ENCODE results near the gene SGCA. TPM values are rescaled to one million over a fixed set of nuclear protein-coding genes. Genes with fewer than 3 reads are reported as not detected.
A peak's percentile ranks its signal among the peaks of the same experiment; 100 is the strongest.

Gene SGCA
- total RNA-seq, 1 experiment from 2014 or later = not detected

DNA sequence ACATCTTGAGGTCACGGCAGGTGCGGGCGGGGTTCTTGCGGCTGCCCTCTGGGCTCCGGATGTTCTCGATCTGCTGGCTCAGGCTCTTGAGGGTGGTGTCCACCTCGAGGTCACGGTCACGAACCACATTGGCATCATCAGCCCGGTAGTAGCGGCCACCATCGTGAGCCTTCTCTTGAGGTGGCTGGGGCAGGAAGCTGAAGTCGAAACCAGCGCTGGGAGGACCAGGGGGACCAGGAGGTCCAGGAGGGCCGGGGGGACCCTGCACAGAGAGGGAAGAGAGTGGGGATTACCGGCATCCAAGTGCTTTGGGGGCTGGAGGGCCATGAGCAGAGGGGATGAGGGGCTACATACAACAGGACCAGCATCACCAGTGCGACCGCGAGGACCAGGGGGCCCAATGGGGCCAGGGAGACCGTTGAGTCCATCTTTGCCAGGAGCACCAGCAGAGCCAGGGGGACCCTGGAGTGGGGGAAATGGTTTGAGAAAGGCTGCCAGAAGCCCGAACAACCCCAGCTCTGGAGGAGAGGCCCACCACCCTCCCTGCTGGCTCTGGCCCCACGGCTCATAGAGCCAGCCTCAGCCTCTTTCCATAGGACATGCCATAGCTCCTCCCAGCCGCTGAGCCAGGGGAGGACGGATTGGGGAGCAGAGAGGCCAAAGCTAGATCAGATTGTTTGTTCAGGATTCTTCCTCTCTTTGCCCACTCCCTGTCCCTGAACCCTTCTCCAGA, 21.0 kb downstream of the SGCA start:
- Histone ChIP-seq H3K9me2 (replicated peaks; ENCODE audit: low read length) (no peaks in the 10 kb centered on the region), H3F3A (ENCODE audit: low read length, unreplicated experiment) (no peaks in the 10 kb centered on the region), H3K79me2 (ENCODE audit: low read length) (no peaks in the 10 kb centered on the region), H3K27ac (ENCODE audit: low read length) (no peak overlapping the region), H3K4me2 (ENCODE audit: low read length) (no peak overlapping the region), H2AFZ (ENCODE audit: low read length) (no peak overlapping the region), H4K20me1 (ENCODE audit: low read length) (no peaks in the 10 kb centered on the region), H3K9ac (ENCODE audit: low read length) (no peak overlapping the region), H3K4me3 (ENCODE audit: low read length) (no peak overlapping the region), H3K9me3 (ENCODE audit: low read length) (no peaks in the 10 kb centered on the region), H3K4me1 (ENCODE audit: insufficient read depth, low read length) (no peaks in the 10 kb centered on the region), H3K27me3 (ENCODE audit: low read length) (no peaks in the 10 kb centered on the region), H3K36me3 (ENCODE audit: low read depth, low read length) (peaks cover 15% of the 10 kb centered on the region; the same call in 1 of the 2 replicates)
- ATAC-seq (no peak), DNase-seq (no peak)
- BruUV-seq (replicated peaks) = TSS peak; percentile 24
- CTCF ChIA-PET = no interaction called here
- intact Hi-C loops (cut with micrococcal nuclease) = no loop called here
- TF ChIP-seq, protein P1, sequence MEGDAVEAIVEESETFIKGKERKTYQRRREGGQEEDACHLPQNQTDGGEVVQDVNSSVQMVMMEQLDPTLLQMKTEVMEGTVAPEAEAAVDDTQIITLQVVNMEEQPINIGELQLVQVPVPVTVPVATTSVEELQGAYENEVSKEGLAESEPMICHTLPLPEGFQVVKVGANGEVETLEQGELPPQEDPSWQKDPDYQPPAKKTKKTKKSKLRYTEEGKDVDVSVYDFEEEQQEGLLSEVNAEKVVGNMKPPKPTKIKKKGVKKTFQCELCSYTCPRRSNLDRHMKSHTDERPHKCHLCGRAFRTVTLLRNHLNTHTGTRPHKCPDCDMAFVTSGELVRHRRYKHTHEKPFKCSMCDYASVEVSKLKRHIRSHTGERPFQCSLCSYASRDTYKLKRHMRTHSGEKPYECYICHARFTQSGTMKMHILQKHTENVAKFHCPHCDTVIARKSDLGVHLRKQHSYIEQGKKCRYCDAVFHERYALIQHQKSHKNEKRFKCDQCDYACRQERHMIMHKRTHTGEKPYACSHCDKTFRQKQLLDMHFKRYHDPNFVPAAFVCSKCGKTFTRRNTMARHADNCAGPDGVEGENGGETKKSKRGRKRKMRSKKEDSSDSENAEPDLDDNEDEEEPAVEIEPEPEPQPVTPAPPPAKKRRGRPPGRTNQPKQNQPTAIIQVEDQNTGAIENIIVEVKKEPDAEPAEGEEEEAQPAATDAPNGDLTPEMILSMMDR (conservative IDR thresholded peaks at IDR 0.05; ENCODE audit: low read depth, low read length) = no peak
- TF ChIP-seq EZH2 (IDR thresholded peaks at IDR 0.05; ENCODE audit: low read length, unreplicated experiment) (no peak), EZH2phosphoT487 (IDR thresholded peaks at IDR 0.05; ENCODE audit: borderline replicate concordance, low read length) (no peak)
- POLR2A ChIA-PET (ENCODE audit: unreplicated experiment) = no interaction called here

DNA sequence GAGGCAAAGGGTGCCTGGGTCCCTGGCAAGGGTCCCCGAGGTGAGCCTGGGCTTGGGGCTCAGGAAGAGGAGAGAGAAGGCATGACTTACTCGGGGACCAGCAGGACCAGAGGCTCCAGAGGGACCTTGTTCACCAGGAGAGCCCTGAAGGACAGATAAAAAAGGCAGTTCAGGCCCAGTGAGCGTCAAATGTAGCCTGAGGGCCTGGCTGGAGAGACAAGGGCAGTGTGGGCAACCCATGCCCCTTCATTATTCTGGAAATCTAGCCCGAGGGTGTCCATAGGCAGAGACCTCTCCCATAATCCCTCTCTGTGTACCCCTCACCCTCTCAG, 21.6 kb downstream of the SGCA start:
- Histone ChIP-seq H3K9ac (ENCODE audit: low read length) (no peak overlapping the region), H3K4me2 (ENCODE audit: low read length) (no peak overlapping the region), H4K20me1 (ENCODE audit: low read length) (no peaks in the 10 kb centered on the region), H3K27ac (ENCODE audit: low read length) (no peak overlapping the region), H3K9me3 (ENCODE audit: low read length) (no peaks in the 10 kb centered on the region), H3K9me2 (replicated peaks; ENCODE audit: low read length) (no peaks in the 10 kb centered on the region), H3K36me3 (ENCODE audit: low read depth, low read length) (peaks cover 15% of the 10 kb centered on the region; the same call in 1 of the 2 replicates), H3F3A (ENCODE audit: low read length, unreplicated experiment) (no peaks in the 10 kb centered on the region), H3K4me3 (ENCODE audit: low read length) (no peak overlapping the region), H3K79me2 (ENCODE audit: low read length) (no peaks in the 10 kb centered on the region), H3K27me3 (ENCODE audit: low read length) (no peaks in the 10 kb centered on the region), H3K4me1 (ENCODE audit: insufficient read depth, low read length) (no peaks in the 10 kb centered on the region), H2AFZ (ENCODE audit: low read length) (no peak overlapping the region)
- BruUV-seq (replicated peaks) = no TSS peak
- DNase-seq = no peak
- ChIA-PET POLR2A (ENCODE audit: unreplicated experiment) (no interaction called here), CTCF (no interaction called here)
- intact Hi-C loops (cut with micrococcal nuclease) = no loop called here
- TF ChIP-seq, protein P1 (conservative IDR thresholded peaks at IDR 0.05; ENCODE audit: low read depth, low read length) = no peak
- TF ChIP-seq EZH2 (IDR thresholded peaks at IDR 0.05; ENCODE audit: low read length, unreplicated experiment) = no peak
- TF ChIP-seq EZH2phosphoT487 (IDR thresholded peaks at IDR 0.05; ENCODE audit: borderline replicate concordance, low read length) = no peak
- no peak for ATAC-seq

DNA sequence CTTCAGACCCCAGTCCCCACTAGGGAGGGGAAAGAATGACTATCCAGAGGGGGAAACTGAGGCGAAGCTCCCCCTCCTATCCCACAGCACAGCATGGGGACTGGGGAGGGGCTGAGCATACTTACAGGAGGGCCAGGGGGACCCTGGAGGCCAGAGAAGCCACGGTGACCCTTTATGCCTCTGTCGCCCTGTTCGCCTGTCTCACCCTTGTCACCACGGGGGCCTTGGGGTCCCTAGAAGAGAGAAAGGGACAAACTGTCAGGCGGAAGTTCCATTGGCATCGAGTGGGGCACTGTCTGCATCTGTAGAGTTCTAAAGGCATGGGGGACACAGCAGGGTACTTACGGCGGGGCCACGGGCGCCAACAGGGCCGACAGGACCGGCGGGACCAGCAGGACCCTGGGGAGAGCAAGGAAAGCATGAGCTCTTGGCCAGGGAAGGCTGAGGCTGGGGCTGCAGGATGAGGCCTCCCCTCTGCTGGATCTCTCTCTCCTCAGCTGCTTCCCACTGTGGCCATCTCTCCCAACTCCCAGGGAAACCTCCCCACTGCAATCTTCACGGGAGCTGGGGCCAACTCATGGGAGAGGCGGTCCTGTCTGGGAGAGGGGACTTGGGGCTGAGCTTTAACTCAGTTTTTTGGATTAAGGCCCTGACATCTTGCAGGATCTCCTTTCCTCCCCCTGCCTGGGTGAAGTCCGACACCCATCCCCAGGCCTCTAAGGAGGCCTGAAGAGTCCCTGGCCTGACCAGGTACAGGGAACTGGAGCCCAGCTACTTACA, 22.1 kb downstream of the SGCA start:
- no peak overlapping the region for H3K4me2 ChIP-seq (ENCODE audit: low read length)

More for the DNA sequence above, 22.1 kb downstream of the SGCA start:
- intact Hi-C loops (cut with micrococcal nuclease) = no loop called here
- POLR2A ChIA-PET (ENCODE audit: unreplicated experiment) = no interaction called here
- DNase-seq = no peak
- H2AFZ ChIP-seq (ENCODE audit: low read length) = no peak overlapping the region
- H3K4me3 ChIP-seq (ENCODE audit: low read length) = no peak overlapping the region
- H3F3A ChIP-seq (ENCODE audit: low read length, unreplicated experiment) = no peaks in the 10 kb centered on the region
- no peak overlapping the region for H3K27ac ChIP-seq (ENCODE audit: low read length)
- H3K9me3 ChIP-seq (ENCODE audit: low read length) = no peaks in the 10 kb centered on the region
- no peaks in the 10 kb centered on the region for H3K79me2 ChIP-seq (ENCODE audit: low read length)
- TF ChIP-seq EZH2 (IDR thresholded peaks at IDR 0.05; ENCODE audit: low read length, unreplicated experiment) (no peak), EZH2phosphoT487 (IDR thresholded peaks at IDR 0.05; ENCODE audit: borderline replicate concordance, low read length) (no peak)
- TF ChIP-seq, protein P1 (conservative IDR thresholded peaks at IDR 0.05; ENCODE audit: low read depth, low read length) = no peak
- H3K9me2 ChIP-seq (replicated peaks; ENCODE audit: low read length) = no peaks in the 10 kb centered on the region
- no peaks in the 10 kb centered on the region for H3K27me3 ChIP-seq (ENCODE audit: low read length)
- BruUV-seq (replicated peaks) = no TSS peak
- no peak for ATAC-seq
- H3K9ac ChIP-seq (ENCODE audit: low read length) = no peak overlapping the region
- H3K36me3 ChIP-seq (ENCODE audit: low read depth, low read length) = peaks cover 15% of the 10 kb centered on the region; the same call in 1 of the 2 replicates
- no peaks in the 10 kb centered on the region for H3K4me1 ChIP-seq (ENCODE audit: insufficient read depth, low read length)
- H4K20me1 ChIP-seq (ENCODE audit: low read length) = no peaks in the 10 kb centered on the region
- CTCF ChIA-PET = interaction anchor here (0.7 kb wide), 1 partner anchor 11 kb away, joined by 3 read pairs; no protein-coding TSS in a partner anchor
